Vagina (tissue), 2 donors: ENCODE measurements around the gene IQSEC2. TPM values are rescaled to one million over a fixed set of nuclear protein-coding genes. Genes with fewer than 3 reads are reported as not detected.

Source experiments
- DNase-seq, 2 donors: peaks; one replicate each; pipeline ENCODE4 v3.0.0-alpha.2; 2017; ENCODE audit errors: extremely low spot score in 2 of 2
- H3K27ac ChIP-seq: fragments of 200-600 bp; sonication (generic); one replicate; pipeline ENCODE4 v1.5.1; 2019
- H3K27me3 ChIP-seq: fragments of 200-600 bp; sonication (generic); one replicate; pipeline ENCODE4 v1.5.1; 2019
- H3K36me3 ChIP-seq, 2 donors: fragments of 200-600 bp; sonication (generic); one replicate each; pipeline ENCODE4 v1.5.1; 2017 to 2019
- H3K4me1 ChIP-seq: fragments of 200-600 bp; sonication (generic); one replicate; pipeline ENCODE4 v1.5.1; 2019
- H3K4me3 ChIP-seq, 2 donors: fragments of 200-600 bp; sonication (generic); 1 replicate in 1 of 2; 2 replicates in 1 of 2; pipeline ENCODE4 v1.5.1; 2016 to 2019
- H3K9me3 ChIP-seq: fragments of 200-600 bp; sonication (generic); one replicate; pipeline ENCODE4 v1.5.1; 2019
- POLR2A ChIP-seq, 2 donors: fragments of 450-650 bp; IDR thresholded peaks; one replicate each; pipeline ENCODE4 v1.6.1; 2017; ENCODE audit warnings: antibody characterized with exemption in 2 of 2, mild to moderate bottlenecking in 2 of 2, moderate library complexity in 2 of 2
- POLR2AphosphoS5 ChIP-seq, 2 donors: sonication (generic); formaldehyde crosslinking; IDR thresholded peaks; one replicate each; pipeline ENCODE4 v1.9.0; 2017; ENCODE audit warnings: antibody characterized with exemption in 2 of 2, mild to moderate bottlenecking in 2 of 2, low read depth in 1 of 2; ENCODE audit not compliant: insufficient read depth in 1 of 2
- intact Hi-C: fragments of 100-400 bp; cut with DNase I; formaldehyde crosslinking; loops from one replicate; pipeline ENCODE4 v1.15.1; 2023
- total RNA-seq: library from RNA; depleted of rRNA; stranded (reverse); fragments of >200 nt; gene quantifications from one replicate; pipeline ENCODE4 v1.2.3, GENCODE V29; 2016
- TF ChIP-seq, protein P1 (sequence below), 3 experiments: fragments of 450-650 bp in 2 of 3; fragments of 200-600 bp in 1 of 3; sonication (generic) in 1 of 3; IDR thresholded peaks; one replicate each; pipeline ENCODE4 v1.5.1; 2017 to 2019; ENCODE audit warnings: antibody characterized with exemption in 3 of 3, mild to moderate bottlenecking in 2 of 3, moderate library complexity in 2 of 3

The IQSEC2 gene
- total RNA-seq, 1 donor from 2014 or later = 22.8 TPM

DNA sequence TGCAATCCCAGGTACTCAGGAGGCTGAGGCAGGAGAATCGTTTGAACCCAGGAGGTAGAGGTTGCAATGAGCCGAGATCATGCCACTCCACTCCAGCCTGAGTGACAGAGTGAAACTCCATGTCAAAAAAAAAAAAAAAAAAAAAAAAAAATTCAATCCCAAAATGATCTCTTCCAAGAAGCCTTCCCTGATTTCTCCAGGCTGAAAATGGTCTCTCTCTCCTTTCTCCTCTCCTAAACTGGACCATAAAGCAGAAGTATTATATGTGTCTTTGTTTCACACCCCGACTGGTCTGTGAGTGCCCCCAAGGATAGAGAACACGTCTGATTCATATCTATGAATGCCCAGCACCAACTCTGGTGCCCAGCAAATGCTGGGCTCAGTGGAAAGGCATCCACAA lies 39.1 kb downstream of the IQSEC2 start:
- Histone ChIP-seq H3K27me3 (no peaks in the 10 kb centered on the region), H3K4me3 (no peak overlapping the region), H3K4me1 (no peaks in the 10 kb centered on the region), H3K9me3 (no peaks in the 10 kb centered on the region), H3K27ac (no peak overlapping the region), H3K36me3 (peaks cover 0 to 4% of the 10 kb centered on the region in 2 donors)
- TF ChIP-seq, protein P1, sequence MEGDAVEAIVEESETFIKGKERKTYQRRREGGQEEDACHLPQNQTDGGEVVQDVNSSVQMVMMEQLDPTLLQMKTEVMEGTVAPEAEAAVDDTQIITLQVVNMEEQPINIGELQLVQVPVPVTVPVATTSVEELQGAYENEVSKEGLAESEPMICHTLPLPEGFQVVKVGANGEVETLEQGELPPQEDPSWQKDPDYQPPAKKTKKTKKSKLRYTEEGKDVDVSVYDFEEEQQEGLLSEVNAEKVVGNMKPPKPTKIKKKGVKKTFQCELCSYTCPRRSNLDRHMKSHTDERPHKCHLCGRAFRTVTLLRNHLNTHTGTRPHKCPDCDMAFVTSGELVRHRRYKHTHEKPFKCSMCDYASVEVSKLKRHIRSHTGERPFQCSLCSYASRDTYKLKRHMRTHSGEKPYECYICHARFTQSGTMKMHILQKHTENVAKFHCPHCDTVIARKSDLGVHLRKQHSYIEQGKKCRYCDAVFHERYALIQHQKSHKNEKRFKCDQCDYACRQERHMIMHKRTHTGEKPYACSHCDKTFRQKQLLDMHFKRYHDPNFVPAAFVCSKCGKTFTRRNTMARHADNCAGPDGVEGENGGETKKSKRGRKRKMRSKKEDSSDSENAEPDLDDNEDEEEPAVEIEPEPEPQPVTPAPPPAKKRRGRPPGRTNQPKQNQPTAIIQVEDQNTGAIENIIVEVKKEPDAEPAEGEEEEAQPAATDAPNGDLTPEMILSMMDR (IDR thresholded peaks at IDR 0.05) = no peak
- no peak for TF ChIP-seq POLR2A (IDR thresholded peaks at IDR 0.05)
- no peak for TF ChIP-seq POLR2AphosphoS5 (IDR thresholded peaks at IDR 0.05; ENCODE audit: insufficient read depth in 1 of 2, low read depth in 1 of 2)
- intact Hi-C loops = no loop called here
- DNase-seq = no peak

DNA sequence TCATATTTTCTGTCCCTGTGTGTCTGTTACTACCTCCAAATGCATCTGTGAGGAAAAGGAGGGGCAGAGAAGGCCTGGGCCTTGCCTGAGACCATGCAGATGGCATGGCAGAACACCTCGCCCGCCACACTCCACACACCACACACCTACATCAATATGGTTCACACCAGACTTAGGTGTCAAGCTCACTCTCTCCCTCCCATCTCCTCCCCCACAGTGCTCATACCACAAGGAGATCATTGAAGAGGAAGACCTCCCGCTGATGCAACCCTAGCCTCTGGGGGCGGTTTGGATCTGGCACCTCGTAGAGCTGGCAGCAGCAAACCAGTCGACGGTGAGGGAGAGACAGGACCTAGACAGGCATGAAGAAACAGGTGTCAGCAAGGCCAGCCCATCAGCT lies 39.8 kb downstream of the IQSEC2 start:
- Histone ChIP-seq H3K9me3 (no peaks in the 10 kb centered on the region), H3K4me3 (no peak overlapping the region), H3K4me1 (no peaks in the 10 kb centered on the region), H3K27ac (no peak overlapping the region), H3K27me3 (no peaks in the 10 kb centered on the region), H3K36me3 (no peaks in the 10 kb centered on the region)
- intact Hi-C loops = no loop called here
- no peak for DNase-seq
- TF ChIP-seq, protein P1 (IDR thresholded peaks at IDR 0.05) = no peak
- no peak for TF ChIP-seq POLR2A (IDR thresholded peaks at IDR 0.05)
- TF ChIP-seq POLR2AphosphoS5 (IDR thresholded peaks at IDR 0.05; ENCODE audit: insufficient read depth in 1 of 2, low read depth in 1 of 2) = no peak

DNA sequence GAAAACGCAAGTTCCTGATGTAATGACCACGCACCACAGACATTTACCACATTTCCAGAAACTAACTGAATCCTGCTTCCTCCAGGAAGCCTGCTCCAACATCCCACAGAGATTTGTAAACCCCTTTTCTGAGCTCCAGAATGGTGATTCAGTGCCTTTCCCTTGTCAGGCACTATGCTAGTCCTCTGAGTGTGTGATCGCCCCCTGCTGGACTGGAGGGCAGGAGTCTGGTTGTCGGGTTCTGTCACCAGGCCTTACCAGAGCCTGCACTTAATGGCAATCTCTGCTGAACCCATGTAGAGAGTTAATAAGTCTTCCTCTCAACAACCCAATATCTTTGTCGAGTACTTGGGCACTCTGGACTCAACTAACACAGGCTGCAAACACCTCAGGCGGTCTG lies 41.9 kb downstream of the IQSEC2 start:
- no peaks in the 10 kb centered on the region for H3K4me1 ChIP-seq
- H3K27me3 ChIP-seq = no peaks in the 10 kb centered on the region
- H3K27ac ChIP-seq = no peak overlapping the region
- no peaks in the 10 kb centered on the region for H3K36me3 ChIP-seq
- TF ChIP-seq, protein P1 (IDR thresholded peaks at IDR 0.05) = no peak
- no peak for TF ChIP-seq POLR2AphosphoS5 (IDR thresholded peaks at IDR 0.05; ENCODE audit: insufficient read depth in 1 of 2, low read depth in 1 of 2)
- TF ChIP-seq POLR2A (IDR thresholded peaks at IDR 0.05) = no peak
- no peak for DNase-seq
- H3K4me3 ChIP-seq = no peak overlapping the region
- H3K9me3 ChIP-seq = no peaks in the 10 kb centered on the region
- intact Hi-C loops = no loop called here

DNA sequence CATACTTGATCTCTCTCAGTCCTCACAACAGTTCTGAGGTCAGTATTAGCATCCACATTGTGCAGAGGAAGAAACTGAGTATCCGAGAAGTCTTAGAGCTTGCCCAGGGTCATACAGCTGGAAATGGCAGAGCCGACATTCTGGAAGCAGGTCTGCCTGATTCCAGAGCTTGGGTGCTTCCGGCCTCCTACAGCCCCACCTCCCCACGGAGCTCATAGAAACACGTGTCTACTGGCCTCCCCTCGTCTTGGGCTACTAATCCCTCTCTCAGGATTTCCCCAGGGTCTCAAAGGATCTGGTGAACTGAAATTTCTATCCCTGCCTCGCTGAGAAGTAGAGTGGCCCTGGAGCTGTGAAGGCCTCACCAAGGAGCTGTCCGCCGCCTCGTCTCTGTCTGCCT lies 44.3 kb downstream of the IQSEC2 start:
- intact Hi-C loops = no loop called here
- no peak overlapping the region for H3K27ac ChIP-seq
- H3K36me3 ChIP-seq = no peaks in the 10 kb centered on the region
- DNase-seq = no peak
- H3K4me3 ChIP-seq = no peak overlapping the region
- H3K27me3 ChIP-seq = no peaks in the 10 kb centered on the region
- TF ChIP-seq POLR2A (IDR thresholded peaks at IDR 0.05) = no peak
- TF ChIP-seq, protein P1 (IDR thresholded peaks at IDR 0.05) = no peak
- TF ChIP-seq POLR2AphosphoS5 (IDR thresholded peaks at IDR 0.05; ENCODE audit: insufficient read depth in 1 of 2, low read depth in 1 of 2) = no peak
- no peaks in the 10 kb centered on the region for H3K9me3 ChIP-seq
- H3K4me1 ChIP-seq = no peaks in the 10 kb centered on the region

DNA sequence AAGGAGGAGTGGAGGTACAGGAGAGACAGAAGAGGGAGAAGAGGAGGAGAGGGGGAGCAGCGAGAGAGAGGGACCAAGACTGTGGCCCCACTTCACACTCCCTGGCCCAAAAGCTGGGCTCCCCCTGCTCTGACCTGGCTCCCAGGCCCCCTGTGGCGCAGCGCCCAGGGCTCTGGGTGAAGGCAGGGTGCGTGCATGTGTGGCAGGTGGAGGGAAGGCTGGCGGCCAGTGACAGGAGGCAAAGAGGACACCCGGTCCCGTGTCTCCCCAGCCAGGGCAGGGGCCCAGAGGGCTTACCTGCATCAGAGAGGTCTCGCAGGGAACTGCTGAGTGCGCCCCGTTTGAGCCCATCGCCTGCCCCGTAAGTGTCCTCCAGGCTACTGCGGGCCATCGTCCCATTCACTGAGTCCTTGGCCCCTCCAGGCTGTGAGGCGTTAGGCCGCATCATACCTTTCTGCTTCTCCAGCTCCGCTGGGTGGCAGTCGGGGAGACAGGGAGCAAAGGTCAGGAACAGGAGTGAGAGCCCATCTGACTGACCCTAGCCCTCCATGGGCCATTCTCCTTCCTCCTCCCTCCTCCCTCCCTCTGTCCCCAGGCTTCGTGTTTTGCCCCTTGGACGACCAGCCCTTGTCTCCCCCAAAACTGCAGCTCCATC lies 45.2 kb downstream of the IQSEC2 start:
- H3K27ac ChIP-seq = no peak overlapping the region
- no peak for DNase-seq
- intact Hi-C loops = no loop called here
- no peaks in the 10 kb centered on the region for H3K27me3 ChIP-seq
- no peaks in the 10 kb centered on the region for H3K9me3 ChIP-seq
- H3K36me3 ChIP-seq = no peaks in the 10 kb centered on the region
- H3K4me3 ChIP-seq = no peak overlapping the region
- TF ChIP-seq POLR2AphosphoS5 (IDR thresholded peaks at IDR 0.05; ENCODE audit: insufficient read depth in 1 of 2, low read depth in 1 of 2) (no peak), POLR2A (IDR thresholded peaks at IDR 0.05) (no peak)
- TF ChIP-seq, protein P1 (IDR thresholded peaks at IDR 0.05) = no peak
- no peaks in the 10 kb centered on the region for H3K4me1 ChIP-seq
